Progenitor cell of endocrine pancreas (in vitro differentiated cells): ENCODE measurements around the gene GLB1L3. TPM values are rescaled to one million over a fixed set of nuclear protein-coding genes. Genes with fewer than 3 reads are reported as not detected.

ENCODE experiments used
- DNase-seq: peaks from one replicate; pipeline ENCODE4 v3.0.0; 2021; ENCODE audit warnings: low spot score; ENCODE audit not compliant: unreplicated experiment
- H3K27ac Mint-ChIP-seq: 2 replicates; pipeline ENCODE4 v1.8.0; 2021; ENCODE audit warnings: mild to moderate bottlenecking, moderate library complexity, mixed read lengths
- H3K27me3 Mint-ChIP-seq: 2 replicates; pipeline ENCODE4 v1.8.0; 2021; ENCODE audit warnings: mixed read lengths
- H3K36me3 Mint-ChIP-seq: 2 replicates; pipeline ENCODE4 v1.8.0; 2022; ENCODE audit warnings: mixed read lengths; ENCODE audit not compliant: insufficient read depth
- H3K4me1 Mint-ChIP-seq: 2 replicates; pipeline ENCODE4 v1.8.0; 2021; ENCODE audit warnings: low read depth, mixed read lengths
- H3K4me3 Mint-ChIP-seq: 2 replicates; pipeline ENCODE4 v1.8.0; 2021; ENCODE audit warnings: low read depth, mild to moderate bottlenecking, moderate library complexity, mixed read lengths
- H3K9me3 Mint-ChIP-seq: 2 replicates; pipeline ENCODE4 v1.8.0; 2021; ENCODE audit warnings: low read depth, mixed read lengths
- total RNA-seq: library from RNA; stranded (reverse); gene quantifications from 2 replicates; pipeline ENCODE4 v1.2.1, GENCODE V29; 2021
- TF ChIP-seq, protein P1 (sequence below): fragments of 200-600 bp; sonication (generic); IDR thresholded peaks from one replicate; pipeline ENCODE4 v1.5.0; 2021; ENCODE audit warnings: antibody characterized with exemption, mild to moderate bottlenecking; ENCODE audit not compliant: unreplicated experiment

GLB1L3 gene
- total RNA-seq, 1 donor from 2014 or later = not detected

- H3K4me1 Mint-ChIP-seq = peaks cover 3% of the 10 kb centered on the region
- DNase-seq = no peak
- H3K4me3 Mint-ChIP-seq = no peak overlapping the region
- H3K36me3 Mint-ChIP-seq = no peaks in the 10 kb centered on the region
- H3K27me3 Mint-ChIP-seq = peaks cover 14% of the 10 kb centered on the region
- TF ChIP-seq, protein P1, sequence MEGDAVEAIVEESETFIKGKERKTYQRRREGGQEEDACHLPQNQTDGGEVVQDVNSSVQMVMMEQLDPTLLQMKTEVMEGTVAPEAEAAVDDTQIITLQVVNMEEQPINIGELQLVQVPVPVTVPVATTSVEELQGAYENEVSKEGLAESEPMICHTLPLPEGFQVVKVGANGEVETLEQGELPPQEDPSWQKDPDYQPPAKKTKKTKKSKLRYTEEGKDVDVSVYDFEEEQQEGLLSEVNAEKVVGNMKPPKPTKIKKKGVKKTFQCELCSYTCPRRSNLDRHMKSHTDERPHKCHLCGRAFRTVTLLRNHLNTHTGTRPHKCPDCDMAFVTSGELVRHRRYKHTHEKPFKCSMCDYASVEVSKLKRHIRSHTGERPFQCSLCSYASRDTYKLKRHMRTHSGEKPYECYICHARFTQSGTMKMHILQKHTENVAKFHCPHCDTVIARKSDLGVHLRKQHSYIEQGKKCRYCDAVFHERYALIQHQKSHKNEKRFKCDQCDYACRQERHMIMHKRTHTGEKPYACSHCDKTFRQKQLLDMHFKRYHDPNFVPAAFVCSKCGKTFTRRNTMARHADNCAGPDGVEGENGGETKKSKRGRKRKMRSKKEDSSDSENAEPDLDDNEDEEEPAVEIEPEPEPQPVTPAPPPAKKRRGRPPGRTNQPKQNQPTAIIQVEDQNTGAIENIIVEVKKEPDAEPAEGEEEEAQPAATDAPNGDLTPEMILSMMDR = no peak
- H3K9me3 Mint-ChIP-seq = no peaks in the 10 kb centered on the region
- no peak overlapping the region for H3K27ac Mint-ChIP-seq
Observed at GRCh38 chr11:134364261-134364660, 88.1 kb downstream of the GLB1L3 start.

- Mint-ChIP-seq H3K27me3 (peaks cover 9% of the 10 kb centered on the region), H3K4me1 (peaks cover 3% of the 10 kb centered on the region), H3K36me3 (no peaks in the 10 kb centered on the region), H3K27ac (no peak overlapping the region), H3K4me3 (no peak overlapping the region), H3K9me3 (no peaks in the 10 kb centered on the region)
- TF ChIP-seq, protein P1 = no peak
- DNase-seq = no peak
Observed at GRCh38 chr11:134365011-134365925, 89.1 kb downstream of the GLB1L3 start.

GRCh38 chr11:134366254-134366653 lies 90.1 kb downstream of the GLB1L3 start:
- Mint-ChIP-seq H3K36me3 (no peaks in the 10 kb centered on the region), H3K27me3 (peaks cover 8% of the 10 kb centered on the region), H3K9me3 (no peaks in the 10 kb centered on the region), H3K4me1 (peaks cover 3% of the 10 kb centered on the region), H3K4me3 (no peak overlapping the region), H3K27ac (no peak overlapping the region)
- no peak for DNase-seq
- TF ChIP-seq, protein P1 = no peak

- Mint-ChIP-seq H3K36me3 (no peaks in the 10 kb centered on the region), H3K4me3 (no peak overlapping the region), H3K9me3 (no peaks in the 10 kb centered on the region), H3K4me1 (peaks cover 3% of the 10 kb centered on the region), H3K27ac (no peak overlapping the region), H3K27me3 (no peaks in the 10 kb centered on the region)
- no peak for DNase-seq
- TF ChIP-seq, protein P1 = no peak
Observed at GRCh38 chr11:134367781-134368180, 91.6 kb downstream of the GLB1L3 start.

Other genes with a start within 250 kb of the GLB1L3 start
- gene JAM3, start 207.3 kb upstream of the GLB1L3 start, total RNA-seq = 37.0 and 37.6 TPM in 2 replicates
- 30.0 and 30.9 TPM in 2 replicates for gene NCAPD3, start 52.4 kb upstream of the GLB1L3 start, total RNA-seq
- gene VPS26B, start 51.7 kb upstream of the GLB1L3 start, total RNA-seq = 39.5 and 39.6 TPM in 2 replicates
- 69.6 and 70.5 TPM in 2 replicates for gene THYN1, start 23.0 kb upstream of the GLB1L3 start, total RNA-seq
- 35.9 and 37.6 TPM in 2 replicates for gene ACAD8, start 22.8 kb upstream of the GLB1L3 start, total RNA-seq
- gene GLB1L2, start 55.6 kb downstream of the GLB1L3 start, total RNA-seq = 11.7 and 11.9 TPM in 2 replicates
- 5.1 and 6.3 TPM in 2 replicates for gene B3GAT1, start 135.9 kb downstream of the GLB1L3 start, total RNA-seq